GM18517 (cell line): ENCODE measurements around the gene KLHL29.

Source experiments
- ATAC-seq: cut with Tn5 transposase; IDR thresholded peaks from one replicate; pipeline ENCODE4 v1.9.1; 2021; ENCODE audit warnings: mild to moderate bottlenecking, moderate library complexity; ENCODE audit not compliant: unreplicated experiment

The KLHL29 gene

DNA sequence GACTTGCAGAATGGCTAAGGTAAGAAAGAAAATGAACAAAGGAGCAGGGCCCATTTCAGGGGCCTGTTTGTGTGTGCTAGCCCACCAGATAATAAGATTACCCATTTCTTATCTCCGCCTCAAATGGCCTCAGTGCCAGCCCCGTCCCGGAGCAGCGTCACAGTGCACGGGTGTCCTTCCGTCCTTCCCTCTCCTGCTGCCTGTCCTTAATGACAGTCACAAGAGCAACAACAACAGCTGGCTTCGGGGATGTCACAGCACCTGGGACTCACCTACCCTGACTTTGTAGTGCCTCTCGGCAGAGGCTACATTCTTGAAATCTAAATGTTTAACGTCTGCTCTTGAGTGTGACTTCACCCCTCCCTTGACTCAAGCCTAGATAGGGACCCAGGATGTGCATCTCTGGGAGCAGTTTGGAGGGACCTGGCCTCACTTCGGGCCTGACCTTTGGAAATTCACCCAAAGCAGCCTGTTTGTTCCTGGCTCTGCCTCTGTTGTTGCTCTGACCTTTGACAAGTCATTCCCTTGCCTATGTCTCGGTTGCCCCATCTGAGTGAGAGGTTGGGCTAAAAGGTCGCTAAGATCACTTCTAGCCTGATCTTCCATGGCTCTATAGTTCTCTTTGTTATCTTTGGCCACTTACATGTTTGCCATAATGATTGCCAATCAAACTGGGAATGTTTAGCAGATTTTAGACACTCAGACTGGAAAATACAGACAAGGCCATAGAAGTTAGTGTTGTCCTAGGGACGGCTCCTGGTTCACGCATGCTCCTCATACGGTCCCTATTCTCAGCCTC is 122.5 kb downstream of the KLHL29 start:
- no peak for ATAC-seq

DNA sequence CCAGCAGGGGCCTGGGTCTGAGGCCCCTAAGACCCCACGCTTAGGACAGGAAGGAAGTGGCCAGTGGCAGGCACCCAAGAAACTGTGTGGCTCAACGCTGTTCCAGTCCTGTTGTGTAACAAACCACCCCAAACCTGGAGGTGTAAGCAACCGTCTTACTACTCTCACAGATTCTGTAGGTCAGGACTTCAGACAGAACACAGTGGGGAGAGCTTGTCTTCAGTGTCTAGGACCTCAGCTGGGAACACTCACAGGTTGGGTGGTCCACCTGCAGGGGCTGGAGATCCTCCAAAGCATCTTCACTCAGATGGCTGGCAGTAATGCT is 123.0 kb downstream of the KLHL29 start:
- ATAC-seq = no peak

DNA sequence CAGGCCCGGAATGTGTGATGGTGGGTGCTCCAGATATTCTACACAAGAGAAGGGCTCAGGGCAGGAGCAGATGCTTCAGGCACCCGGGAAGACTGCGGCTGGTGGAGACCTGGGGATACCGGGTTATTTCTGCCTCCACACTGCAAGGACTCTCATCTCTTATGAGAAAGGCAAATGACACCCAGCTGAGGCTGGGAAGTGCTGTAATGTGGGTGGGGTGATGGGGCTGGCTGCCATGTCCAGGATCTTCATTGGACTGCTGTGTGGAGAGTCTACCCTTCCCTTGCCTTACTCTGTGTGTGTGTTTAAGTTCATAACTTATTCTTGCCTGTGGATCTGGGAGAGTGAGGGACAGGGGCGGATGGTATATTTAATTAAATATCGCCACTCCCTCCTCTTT is 124.1 kb downstream of the KLHL29 start:
- no peak for ATAC-seq

GRCh38 chr2:23509596-23510292 is 124.8 kb downstream of the KLHL29 start:
- ATAC-seq = no peak

DNA sequence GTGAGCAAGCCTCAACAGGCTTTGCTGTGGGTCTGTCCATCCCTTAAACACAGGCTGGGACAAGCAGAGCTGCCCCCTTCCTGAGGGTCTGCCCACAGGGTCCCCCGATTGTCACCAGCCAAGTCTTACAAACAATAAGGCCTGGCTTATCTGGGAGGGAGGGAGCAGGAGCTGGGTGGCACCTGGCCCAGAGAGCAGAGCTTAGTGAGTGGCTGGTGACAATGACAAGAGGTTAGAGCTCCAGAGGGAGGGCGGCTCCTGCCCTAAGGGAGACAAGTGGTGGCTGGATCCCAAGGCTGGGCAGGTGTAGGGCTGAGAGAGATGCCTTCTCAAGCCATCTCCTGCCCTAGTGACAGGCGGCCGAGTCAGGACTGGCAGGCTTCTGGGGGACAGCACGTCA is 125.5 kb downstream of the KLHL29 start:
- no peak for ATAC-seq

DNA sequence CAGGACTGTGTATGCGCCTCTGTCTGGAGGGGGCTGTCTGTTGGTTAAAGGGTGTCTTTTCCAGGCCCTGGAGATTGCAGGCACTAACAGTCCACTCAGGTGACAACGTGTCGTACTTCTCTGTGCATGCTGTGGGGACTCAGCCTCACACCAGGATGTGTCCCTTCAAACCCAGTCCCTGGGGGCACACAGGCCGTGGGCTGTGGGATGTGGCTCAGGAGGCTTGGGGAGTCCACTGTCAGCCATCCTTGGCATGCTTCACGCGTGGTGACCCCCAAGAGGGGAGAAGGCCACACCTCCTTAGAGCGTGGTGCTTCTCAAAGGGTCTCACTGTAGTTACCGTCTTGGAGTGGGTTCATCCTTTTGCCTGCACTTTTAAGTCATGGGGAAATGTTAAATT is 127.8 kb downstream of the KLHL29 start:
- no peak for ATAC-seq

DNA sequence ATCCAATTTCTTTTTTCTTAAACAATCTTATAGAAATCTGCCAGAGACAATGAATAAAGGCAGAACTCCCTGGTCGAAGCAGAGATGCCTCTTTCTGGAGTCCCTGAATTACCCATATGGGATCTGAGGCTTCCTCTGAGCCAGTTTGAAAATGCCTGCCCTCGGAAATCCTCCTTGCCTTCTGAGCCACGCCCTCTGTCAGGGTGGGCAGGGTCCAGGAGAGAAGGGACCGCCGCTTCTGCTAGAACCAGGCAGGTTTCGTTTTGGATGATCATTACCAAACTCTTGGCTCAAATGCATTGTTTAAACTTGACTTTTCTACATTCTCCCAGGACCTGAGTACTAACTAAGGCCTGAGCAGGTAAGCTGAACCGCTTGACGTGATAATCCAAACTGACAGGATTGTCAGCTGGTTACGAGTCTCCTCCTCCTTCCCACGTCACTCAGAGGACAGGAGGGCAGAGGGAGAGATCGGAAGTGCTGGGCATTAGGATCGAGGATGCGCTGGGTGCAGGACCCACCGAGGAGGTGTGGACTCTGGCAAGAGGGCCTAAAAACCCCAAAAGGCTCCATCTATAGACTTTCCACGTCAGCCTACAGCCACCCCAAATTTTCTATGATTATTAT is 128.4 kb downstream of the KLHL29 start:
- no peak for ATAC-seq

DNA sequence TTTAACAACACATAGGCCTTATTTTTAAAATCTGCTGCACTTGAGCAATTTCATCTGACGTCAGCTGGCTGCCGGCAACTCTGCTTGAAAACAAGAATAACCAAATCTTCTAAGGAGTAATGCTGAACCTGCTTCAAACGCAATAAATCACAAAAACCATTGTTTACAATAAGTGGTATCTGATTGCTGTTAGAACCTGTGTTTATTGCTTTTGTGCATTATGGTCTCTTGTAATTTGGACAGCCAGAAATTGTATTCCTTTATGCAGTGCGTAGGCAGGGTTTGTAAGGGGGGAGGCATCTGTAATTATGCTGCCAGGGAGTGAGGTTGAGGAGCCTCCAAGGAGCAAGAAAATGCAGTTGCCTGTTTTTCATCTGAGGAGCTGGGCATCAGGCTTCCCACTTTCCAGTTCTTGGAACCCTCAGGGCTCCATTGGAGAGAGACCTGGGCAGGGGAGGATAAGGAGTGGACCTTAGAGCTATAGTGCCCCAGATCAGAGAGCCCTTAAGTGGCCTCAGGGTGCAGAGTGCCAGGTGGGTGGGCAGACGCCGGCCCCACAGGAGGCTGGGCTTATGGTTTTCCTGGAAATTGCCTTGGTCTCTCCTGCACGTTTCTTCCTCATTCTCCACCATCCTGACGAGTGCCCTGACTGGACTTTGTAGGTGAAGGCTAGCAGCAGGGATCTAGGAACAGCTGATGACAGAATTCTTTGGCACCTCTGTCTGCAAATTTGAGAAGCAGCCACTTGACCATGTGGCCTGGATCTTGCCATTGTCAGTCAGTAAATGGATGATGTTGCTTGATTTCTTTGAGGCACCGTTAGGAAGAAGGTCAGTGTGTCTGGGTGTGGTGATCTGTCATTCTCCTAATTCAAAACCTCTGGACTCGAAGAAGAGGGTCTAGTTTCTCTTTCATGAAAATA is 129.2 kb downstream of the KLHL29 start:
- no peak for ATAC-seq

DNA sequence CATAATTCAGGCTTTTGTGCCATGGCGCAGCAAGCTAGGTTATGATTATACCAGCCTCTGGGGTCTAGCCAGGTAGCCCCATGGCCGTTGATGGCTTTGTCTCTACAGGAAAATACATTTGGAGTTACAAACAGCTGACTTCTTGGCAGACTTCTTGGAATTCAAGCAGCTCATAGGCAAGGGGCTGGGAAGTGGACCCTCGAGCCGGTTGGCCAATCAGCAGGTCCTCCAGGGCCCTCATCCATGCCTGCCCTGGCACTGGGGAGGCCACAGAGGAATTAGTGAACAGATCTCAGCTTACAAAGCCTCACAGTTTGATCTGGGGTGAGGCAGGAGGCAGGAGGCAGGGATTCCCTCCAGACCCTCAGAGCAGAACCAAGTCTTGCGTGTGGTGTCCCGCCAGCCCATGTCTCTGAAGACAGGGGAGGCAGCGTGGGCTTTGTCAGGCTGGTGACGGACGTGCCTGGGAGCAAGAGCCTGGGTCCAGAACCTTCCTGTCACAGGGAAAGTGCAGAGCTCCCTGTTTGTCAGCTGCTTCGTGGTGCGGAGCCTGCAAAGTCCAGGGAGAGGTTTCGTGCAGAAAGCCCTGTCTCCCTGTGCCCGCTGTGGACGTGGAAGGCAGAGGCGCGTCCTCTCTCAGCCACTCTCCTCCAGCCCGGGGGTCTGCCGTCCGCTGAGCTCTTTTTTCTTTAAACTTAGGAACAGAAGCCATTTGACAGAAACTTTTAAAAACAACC is 131.7 kb downstream of the KLHL29 start:
- ATAC-seq = no peak

DNA sequence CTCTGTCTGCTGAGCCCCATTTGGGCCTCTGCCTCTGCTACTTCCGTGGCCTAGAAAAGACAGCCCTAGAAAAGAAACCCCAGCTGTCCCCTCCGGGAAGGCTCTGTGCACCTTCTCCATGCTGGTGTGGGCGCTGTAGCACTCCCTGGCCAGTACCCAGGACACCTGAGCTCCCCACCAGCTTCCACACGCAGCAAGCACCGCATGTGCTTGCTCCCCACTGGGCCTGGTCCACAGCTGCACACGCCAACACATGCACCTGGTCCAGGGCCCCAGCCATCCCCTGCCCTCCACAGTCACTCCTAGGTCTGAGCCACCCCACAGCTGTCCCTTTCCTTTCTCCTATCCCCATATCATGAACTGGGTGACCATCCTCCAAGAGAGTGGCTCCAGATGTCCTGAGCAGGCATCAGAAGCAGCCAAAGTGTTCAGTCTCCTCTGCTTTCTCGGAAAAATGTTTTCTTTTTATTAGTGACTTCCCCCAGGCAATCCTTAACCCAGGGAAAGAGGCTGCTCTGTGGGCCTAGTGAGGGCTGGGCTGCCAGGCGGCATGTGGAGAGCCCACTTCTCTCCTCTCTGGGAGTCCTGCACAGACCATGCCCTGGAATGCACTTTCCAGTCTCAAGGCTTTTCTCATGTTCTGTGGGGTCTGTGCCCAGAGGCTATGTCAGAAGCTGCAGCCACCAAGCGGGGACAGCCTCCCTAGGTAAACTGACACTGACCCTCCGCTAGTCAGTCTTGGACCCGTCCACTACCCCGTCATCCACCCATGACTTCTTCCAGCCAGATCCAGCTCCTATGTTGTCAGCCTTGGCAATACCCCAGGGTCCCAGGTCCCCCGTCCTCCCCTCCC is 133.7 kb downstream of the KLHL29 start:
- ATAC-seq = no peak

DNA sequence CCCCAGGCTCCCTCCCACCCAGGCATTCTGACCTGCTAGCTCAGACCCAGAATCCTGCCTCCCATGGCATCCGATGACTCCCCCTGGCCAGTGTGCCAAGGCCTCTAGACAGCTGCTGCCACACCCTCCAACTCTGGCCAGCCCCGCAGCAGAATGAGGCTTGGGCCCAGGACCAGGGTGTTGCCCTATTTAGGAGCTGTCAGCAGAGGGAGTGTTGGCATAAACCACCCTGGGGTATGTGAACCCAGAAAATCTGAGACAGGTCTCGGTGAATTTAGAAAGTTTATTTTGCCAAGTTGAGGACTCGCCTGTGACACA is 134.3 kb downstream of the KLHL29 start:
- no peak for ATAC-seq

- no peak for ATAC-seq
Measured at GRCh38 chr2:23520256-23520655, 135.3 kb downstream of the KLHL29 start.

DNA sequence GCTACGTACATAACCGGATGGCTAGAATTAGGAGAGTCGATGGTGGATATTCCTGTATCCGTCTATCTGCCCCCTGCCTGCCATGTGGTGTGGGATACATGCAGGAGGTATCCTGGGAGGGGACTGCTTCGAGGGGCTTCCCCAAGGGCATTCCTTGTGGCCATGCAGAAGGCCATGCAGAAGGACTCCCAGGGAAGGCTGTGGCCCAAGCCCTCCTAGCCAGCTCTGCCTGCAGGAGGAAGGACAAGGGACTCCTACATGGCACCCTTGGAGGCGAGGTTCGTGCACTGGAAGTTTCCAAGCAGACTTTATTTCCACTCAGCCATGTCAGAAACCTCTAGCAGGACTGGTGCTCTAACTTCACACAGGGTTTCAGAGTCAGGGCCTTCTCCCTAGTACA is 136.1 kb downstream of the KLHL29 start:
- ATAC-seq = no peak

DNA sequence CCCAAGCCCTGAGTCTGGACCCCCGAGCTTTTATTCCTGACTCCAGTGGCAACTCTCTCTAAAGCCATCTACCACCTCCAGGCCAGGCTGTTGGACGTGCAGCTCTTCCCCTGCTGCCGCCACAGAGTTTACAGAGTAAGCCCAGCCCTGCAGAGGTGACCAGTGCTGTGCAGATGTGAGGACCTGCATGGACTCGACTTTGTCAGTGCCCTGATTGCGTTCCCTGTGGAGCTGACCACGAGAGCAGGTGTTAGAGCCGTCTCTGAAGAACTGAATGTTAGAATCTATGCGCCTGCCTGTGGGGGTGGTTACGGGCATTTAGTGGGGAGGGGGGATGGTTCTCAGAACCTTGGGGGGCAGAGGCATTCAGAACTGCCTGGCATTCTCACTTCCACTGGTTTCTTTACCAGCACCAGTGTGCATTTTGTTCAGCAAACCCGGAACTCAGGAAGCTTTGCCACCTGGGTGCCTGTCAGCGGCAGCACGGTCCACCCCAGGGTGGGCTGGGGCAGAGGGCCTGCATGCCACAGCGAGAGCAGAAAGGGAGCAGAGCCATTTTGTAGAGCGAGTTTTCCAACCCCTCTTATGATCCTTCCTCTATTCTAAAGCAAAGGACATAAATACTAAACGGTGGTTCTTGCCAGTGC is 137.9 kb downstream of the KLHL29 start:
- no peak for ATAC-seq

DNA sequence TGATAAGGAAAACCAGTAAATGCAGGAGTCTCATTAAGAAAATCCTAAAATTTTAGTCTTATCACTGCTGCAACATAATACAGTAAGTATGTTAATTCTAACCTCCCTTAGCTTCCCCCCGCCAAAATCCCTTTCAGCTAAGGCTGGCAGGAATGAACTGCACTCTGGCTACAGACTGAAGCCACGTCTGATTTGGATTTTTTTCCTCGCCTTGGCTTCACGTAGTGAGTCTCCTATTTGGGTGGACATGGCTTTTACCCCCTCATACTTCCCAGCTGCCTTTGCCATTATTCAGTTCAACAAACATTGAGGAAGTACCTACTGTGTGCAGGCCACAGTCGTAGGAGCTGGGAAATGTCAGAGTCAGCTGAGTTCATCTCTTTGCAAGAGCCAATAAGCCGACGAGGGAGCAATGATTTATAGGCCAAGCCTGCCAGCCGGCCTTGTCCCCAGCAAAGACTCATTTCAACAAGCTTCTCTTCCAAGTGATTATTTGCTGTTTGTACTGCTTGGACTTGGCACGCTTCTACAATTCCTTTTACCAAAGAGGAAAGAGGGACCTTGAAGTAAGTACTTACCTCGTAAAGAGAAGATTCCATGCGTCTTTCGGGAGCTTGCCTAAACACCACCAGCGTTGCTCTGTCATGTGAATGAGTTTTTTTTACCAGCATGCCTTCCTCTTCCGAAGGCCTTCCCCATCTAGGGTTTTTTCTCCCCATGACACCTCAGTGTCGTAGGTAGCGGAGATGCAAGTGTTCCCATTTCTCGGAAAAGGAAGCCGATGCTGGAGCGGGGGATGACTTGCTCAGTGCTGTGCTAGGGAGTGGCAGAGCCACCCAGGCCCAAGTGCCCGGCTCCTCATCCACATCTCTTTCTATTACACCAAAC is 138.6 kb downstream of the KLHL29 start:
- no peak for ATAC-seq

DNA sequence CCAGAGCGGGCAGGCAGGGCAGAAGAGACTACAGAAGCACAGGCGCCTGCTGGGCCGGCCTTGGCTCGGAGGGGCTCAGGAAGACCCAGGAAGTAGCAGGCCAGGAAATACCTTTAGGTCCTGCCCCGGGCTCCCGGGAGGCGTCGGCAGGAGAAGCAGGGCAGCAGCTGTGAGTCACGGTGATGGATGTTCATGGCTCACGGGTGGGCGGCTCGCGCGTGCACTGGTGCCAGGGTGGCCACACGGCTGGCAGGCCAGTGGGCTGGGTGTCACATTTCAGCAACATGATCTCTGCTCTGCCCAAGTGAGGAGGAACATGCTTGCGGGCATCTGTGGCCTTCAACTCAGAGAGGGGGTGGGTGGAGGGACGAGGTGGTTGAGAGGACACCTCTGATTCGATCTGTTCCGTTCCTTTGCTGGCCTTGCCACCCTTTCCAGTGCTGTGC is 139.3 kb downstream of the KLHL29 start:
- ATAC-seq = no peak

- ATAC-seq = no peak
Measured at GRCh38 chr2:23525137-23525765, 140.3 kb downstream of the KLHL29 start.

DNA sequence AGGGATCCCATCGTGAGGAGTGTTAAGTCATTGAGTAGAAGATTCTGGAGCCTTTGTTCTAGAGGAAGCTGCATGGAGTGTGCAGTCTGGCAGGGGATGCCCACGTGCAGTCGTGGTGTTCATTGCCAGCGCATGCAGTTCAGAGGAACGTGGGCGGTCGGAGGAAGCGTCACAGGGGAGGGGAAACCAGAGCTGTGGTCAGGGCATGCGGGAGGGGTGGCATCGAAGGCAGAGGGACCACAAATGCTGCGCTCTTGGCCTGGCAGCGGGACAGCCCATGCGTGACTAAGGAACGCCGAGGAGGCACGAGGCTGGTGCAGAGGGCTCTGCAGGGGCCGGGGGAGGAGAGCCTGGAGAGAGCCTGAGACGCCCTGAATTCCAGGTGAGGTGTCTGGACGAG is 141.1 kb downstream of the KLHL29 start:
- no peak for ATAC-seq
